Kidney epithelial cell (primary cell): ENCODE data around the gene SMC1A. TPM values are rescaled to one million over a fixed set of nuclear protein-coding genes. Genes with fewer than 3 reads are reported as not detected.

ENCODE experiments used
- DNase-seq: peaks from one replicate; pipeline ENCODE4 v3.0.0-alpha.2; 2010; ENCODE audit warnings: low read depth
- H3K27me3 ChIP-seq: 2 replicates; pipeline ENCODE4 v1.6.0; 2011; ENCODE audit warnings: low read length; ENCODE audit not compliant: control insufficient read depth, insufficient read depth
- H3K36me3 ChIP-seq: 2 replicates; pipeline ENCODE4 v1.5.1; 2011; ENCODE audit warnings: low read length; ENCODE audit not compliant: control insufficient read depth, insufficient read depth
- H3K4me3 ChIP-seq: 2 replicates; pipeline ENCODE4 v1.5.1; 2011; ENCODE audit warnings: low read depth, mild to moderate bottlenecking, control low read depth, low read length
- total RNA-seq: library from RNA; depleted of rRNA; stranded (reverse); fragments of >200 nt; gene quantifications from 2 replicates; pipeline ENCODE4 v1.2.3, GENCODE V29; 2015
- TF ChIP-seq, protein P1 (sequence below): IDR thresholded peaks from 2 replicates; pipeline ENCODE4 v1.5.1; 2011; ENCODE audit warnings: mild to moderate bottlenecking, moderate library complexity, low read length, control low read depth, inconsistent platforms; ENCODE audit not compliant: insufficient read depth, poor library complexity, severe bottlenecking

The SMC1A gene
- total RNA-seq, 1 donor from 2014 or later = 18.8 TPM

DNA sequence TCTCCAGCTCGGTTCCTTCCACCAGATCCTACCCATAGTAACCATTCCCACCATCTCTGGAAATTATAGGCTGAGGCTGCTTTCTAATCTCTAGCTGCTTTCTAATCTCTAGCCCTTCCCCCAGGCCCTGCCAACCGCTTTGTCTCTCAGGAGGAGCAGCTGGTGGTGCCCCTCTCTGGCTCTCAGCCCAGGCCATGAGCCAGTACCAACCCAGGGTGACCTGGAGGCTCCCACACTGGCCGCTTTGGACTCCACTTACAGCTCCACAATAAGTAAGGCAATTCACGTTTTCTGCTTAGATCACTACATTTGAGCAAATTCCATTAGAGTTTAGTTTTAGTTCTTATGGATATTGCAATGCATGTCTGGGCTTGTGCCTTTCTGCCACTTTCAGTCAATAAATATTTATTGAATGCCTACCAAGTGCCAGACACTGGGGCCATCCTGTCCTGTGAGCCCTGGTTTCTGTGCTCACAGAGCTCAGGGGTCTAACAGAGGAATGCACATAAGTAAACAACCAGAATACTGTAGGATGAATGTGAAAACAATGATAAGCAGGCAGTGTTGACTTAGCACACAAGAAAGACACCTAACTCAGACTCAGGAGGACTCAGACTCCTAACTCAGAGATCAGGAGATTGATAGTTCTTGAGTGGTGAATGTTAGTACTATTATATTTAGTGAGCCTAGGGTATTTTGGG lies 38.9 kb downstream of the SMC1A start:
- H3K36me3 ChIP-seq = peaks cover 3% of the 10 kb centered on the region
- TF ChIP-seq, protein P1, sequence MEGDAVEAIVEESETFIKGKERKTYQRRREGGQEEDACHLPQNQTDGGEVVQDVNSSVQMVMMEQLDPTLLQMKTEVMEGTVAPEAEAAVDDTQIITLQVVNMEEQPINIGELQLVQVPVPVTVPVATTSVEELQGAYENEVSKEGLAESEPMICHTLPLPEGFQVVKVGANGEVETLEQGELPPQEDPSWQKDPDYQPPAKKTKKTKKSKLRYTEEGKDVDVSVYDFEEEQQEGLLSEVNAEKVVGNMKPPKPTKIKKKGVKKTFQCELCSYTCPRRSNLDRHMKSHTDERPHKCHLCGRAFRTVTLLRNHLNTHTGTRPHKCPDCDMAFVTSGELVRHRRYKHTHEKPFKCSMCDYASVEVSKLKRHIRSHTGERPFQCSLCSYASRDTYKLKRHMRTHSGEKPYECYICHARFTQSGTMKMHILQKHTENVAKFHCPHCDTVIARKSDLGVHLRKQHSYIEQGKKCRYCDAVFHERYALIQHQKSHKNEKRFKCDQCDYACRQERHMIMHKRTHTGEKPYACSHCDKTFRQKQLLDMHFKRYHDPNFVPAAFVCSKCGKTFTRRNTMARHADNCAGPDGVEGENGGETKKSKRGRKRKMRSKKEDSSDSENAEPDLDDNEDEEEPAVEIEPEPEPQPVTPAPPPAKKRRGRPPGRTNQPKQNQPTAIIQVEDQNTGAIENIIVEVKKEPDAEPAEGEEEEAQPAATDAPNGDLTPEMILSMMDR = no peak

DNA sequence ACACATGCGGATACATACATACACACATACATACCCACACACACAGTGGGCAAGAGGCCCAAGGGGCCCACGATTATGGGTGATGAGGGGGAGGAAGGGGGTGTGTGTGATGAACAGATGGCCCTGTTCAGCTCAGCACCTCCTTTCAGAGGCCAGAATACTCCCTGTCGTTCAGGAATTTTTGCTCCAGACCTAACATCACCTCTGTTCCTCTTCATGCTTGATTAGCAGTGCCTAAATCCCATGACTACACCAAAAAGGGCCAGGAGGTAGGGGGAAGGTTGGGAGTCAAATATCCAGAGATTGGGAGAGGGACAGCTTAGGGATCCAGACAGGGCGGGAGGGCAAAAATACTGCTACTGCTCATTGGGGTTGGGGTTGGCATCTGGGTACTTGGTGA lies 42.7 kb downstream of the SMC1A start:
- no peak for DNase-seq
- Histone ChIP-seq H3K4me3 (no peak overlapping the region), H3K36me3 (peaks cover 3% of the 10 kb centered on the region), H3K27me3 (no peaks in the 10 kb centered on the region)
- TF ChIP-seq, protein P1 = no peak

More for the DNA sequence above, 38.9 kb downstream of the SMC1A start:
- H3K4me3 ChIP-seq = no peak overlapping the region
- no peak for DNase-seq
- H3K27me3 ChIP-seq = no peaks in the 10 kb centered on the region

DNA sequence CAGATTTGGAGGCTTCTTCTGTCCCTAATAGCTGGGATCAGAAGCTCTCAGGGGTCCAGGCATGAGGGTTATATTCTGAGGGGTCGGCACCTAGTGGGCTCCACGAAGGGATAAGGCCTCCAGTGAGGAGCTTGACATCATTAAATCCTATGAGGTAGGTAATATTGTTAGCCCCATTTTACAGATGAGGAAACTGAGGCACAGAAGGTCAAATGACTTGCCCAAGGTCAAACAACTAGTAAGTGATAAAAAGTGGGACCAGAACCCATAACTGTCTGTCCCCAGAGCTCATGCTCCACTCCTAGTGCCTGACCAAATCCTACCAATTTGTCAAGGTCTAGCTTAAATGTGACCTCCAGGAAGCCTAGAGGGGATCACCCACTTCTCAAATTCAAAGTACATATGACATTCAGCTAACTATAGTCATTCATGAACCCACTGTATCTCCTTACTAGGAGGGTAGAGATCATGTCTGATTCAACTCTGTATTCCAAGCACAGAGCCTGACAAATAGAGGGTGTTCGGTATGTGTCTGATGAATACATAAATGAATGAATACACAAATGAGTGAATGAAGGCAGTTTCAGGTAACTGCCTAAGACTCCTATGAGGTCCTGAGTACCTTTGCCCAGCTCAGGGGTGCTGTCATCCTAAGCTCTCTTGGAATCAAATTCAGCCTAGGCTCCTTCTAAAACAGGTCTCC lies 43.3 kb downstream of the SMC1A start:
- TF ChIP-seq, protein P1 = no peak
- peaks cover 3% of the 10 kb centered on the region for H3K36me3 ChIP-seq
- no peak overlapping the region for H3K4me3 ChIP-seq
- H3K27me3 ChIP-seq = no peaks in the 10 kb centered on the region
- DNase-seq = no peak

DNA sequence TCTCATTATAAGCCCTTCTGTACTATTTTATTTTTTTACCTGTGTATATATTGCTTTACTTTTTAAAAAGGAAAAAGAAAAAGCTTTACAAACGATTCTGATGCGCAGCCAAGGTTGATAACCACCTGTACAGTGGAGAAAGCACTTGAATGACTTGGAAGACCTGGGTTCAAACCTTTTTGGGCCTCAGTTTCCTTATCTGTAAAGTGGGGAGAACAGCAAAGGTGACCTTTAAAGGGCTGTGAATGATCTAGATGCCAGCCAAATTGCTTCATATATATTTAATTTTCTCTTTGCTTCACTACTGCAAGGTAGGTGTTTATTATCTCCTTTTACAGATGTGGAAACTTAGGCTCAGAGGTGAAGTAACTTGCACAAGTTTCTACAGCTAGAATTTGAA lies 45.0 kb downstream of the SMC1A start:
- peaks cover 3% of the 10 kb centered on the region for H3K36me3 ChIP-seq
- no peak overlapping the region for H3K4me3 ChIP-seq
- TF ChIP-seq, protein P1 = no peak
- DNase-seq = no peak
- H3K27me3 ChIP-seq = no peaks in the 10 kb centered on the region

DNA sequence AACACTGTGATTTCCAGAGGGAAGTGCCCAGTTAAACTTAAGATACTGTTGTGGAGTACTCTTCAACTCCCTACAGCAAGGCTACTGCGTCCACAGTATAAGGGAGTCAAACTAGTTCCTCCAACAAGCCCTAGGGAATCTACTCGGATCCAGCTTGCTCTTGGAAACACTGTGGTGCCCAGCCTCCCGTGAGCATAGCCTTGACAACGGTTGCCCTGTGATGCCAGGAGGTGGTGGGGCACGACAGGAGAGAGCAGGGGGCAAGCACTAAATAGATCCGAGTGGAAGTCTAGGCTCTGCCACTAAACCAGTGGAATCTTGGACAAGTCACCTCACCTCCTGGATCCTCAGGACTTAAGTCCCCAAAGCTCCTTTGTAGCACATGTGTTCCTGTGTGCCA lies 45.6 kb downstream of the SMC1A start:
- no peaks in the 10 kb centered on the region for H3K27me3 ChIP-seq
- DNase-seq = no peak
- no peak overlapping the region for H3K4me3 ChIP-seq
- TF ChIP-seq, protein P1 = no peak
- peaks cover 1% of the 10 kb centered on the region for H3K36me3 ChIP-seq
